Mucosa of gallbladder (tissue), 1 donor: ENCODE results near the gene ROBO1. TPM values are rescaled to one million over a fixed set of nuclear protein-coding genes. Genes with fewer than 3 reads are reported as not detected.
"Not testable (repeated sequence)": the region's sequence is repeated elsewhere in the genome, so short reads cannot be mapped to it uniquely, and the experiment has no call there.

Experiments
- DNase-seq: peaks from one replicate; pipeline ENCODE4 v3.0.0-alpha.2; 2020; ENCODE audit warnings: low spot score
- total RNA-seq: library from RNA; stranded (reverse); gene quantifications from one replicate; pipeline ENCODE4 v1.2.1, GENCODE V29; 2021
- donor health status: DM: no; HTN: no; CAD: no.

Gene ROBO1
- total RNA-seq, 1 donor from 2014 or later = 9.6 TPM

GRCh38 chr3:78911394-78911793 lies 856.4 kb downstream of the ROBO1 start:
- DNase-seq = no peak

GRCh38 chr3:78908236-78908635 lies 859.6 kb downstream of the ROBO1 start:
- DNase-seq = no peak

GRCh38 chr3:78907367-78907766 lies 860.4 kb downstream of the ROBO1 start:
- DNase-seq = no peak

- DNase-seq = no peak
Observed at GRCh38 chr3:78906930-78907329, 860.9 kb downstream of the ROBO1 start.

- no peak for DNase-seq
Observed at GRCh38 chr3:78906245-78906644, 861.6 kb downstream of the ROBO1 start.

- no peak for DNase-seq
Observed at GRCh38 chr3:78905700-78906099, 862.1 kb downstream of the ROBO1 start.

- no peak for DNase-seq
Observed at GRCh38 chr3:78901544-78901943, 866.3 kb downstream of the ROBO1 start.

- no peak for DNase-seq
Observed at GRCh38 chr3:78900880-78901279, 866.9 kb downstream of the ROBO1 start.

GRCh38 chr3:78900426-78900825 lies 867.4 kb downstream of the ROBO1 start:
- no peak for DNase-seq

GRCh38 chr3:78895528-78895927 lies 872.3 kb downstream of the ROBO1 start:
- DNase-seq = no peak

GRCh38 chr3:78894787-78895186 lies 873.0 kb downstream of the ROBO1 start:
- no peak for DNase-seq

- DNase-seq = no peak
Observed at GRCh38 chr3:78893161-78893560, 874.6 kb downstream of the ROBO1 start.

- DNase-seq = no peak
Observed at GRCh38 chr3:78889348-78889747, 878.5 kb downstream of the ROBO1 start.

- no peak for DNase-seq
Observed at GRCh38 chr3:78888635-78889034, 879.2 kb downstream of the ROBO1 start.

GRCh38 chr3:78887547-78888011 lies 880.2 kb downstream of the ROBO1 start:
- no peak for DNase-seq

- DNase-seq = no peak
Observed at GRCh38 chr3:78887029-78887428, 880.8 kb downstream of the ROBO1 start.

GRCh38 chr3:78884567-78884966 lies 883.2 kb downstream of the ROBO1 start:
- DNase-seq = not testable (repeated sequence)

- DNase-seq = no peak
Observed at GRCh38 chr3:78882251-78882650, 885.5 kb downstream of the ROBO1 start.

GRCh38 chr3:78881501-78881900 lies 886.3 kb downstream of the ROBO1 start:
- no peak for DNase-seq

- no peak for DNase-seq
Observed at GRCh38 chr3:78880603-78881461, 887.0 kb downstream of the ROBO1 start.

- DNase-seq = no peak
Observed at GRCh38 chr3:78879295-78879860, 888.4 kb downstream of the ROBO1 start.

GRCh38 chr3:78878789-78879188 lies 889.0 kb downstream of the ROBO1 start:
- DNase-seq = no peak

GRCh38 chr3:78878011-78878410 lies 889.8 kb downstream of the ROBO1 start:
- no peak for DNase-seq
